Breast epithelium (tissue), 3 donors: ENCODE data around the gene ENPP6.

Experiments used
- POLR2A ChIP-seq: fragments of 450-650 bp; IDR thresholded peaks from one replicate; pipeline ENCODE4 v1.6.1; 2016; ENCODE audit warnings: antibody characterized with exemption, mild to moderate bottlenecking, moderate library complexity
- POLR2AphosphoS5 ChIP-seq, 3 donors: sonication (generic); formaldehyde crosslinking; IDR thresholded peaks; one replicate each; pipeline ENCODE4 v1.6.1; 2017; ENCODE audit warnings: antibody characterized with exemption in 3 of 3
- TF ChIP-seq, protein P1 (sequence below), 3 donors: fragments of 450-650 bp; IDR thresholded peaks; one replicate each; pipeline ENCODE4 v1.5.1; 2016 to 2017; ENCODE audit warnings: antibody characterized with exemption in 3 of 3, mild to moderate bottlenecking in 3 of 3, moderate library complexity in 3 of 3

DNA sequence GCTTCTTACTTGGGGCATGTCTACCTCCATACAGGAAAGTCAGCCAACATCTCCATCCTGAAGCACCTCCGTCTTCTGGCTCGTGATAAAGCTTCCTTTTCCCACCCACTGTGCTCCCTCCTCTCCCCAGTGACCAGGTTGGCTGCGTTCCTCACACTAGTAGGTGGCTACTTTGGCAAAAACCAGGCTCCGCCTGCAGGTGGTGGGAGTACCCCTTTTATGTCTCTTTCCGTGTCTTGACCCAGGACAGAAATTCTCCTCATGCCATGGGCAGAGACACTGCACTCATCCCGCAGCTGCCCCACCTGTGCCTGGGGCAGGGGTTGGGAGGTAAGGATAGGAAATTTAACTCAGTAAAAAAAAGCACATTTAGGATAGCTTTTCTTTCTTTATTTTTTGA, 50.9 kb downstream of the ENPP6 start:
- TF ChIP-seq, protein P1, sequence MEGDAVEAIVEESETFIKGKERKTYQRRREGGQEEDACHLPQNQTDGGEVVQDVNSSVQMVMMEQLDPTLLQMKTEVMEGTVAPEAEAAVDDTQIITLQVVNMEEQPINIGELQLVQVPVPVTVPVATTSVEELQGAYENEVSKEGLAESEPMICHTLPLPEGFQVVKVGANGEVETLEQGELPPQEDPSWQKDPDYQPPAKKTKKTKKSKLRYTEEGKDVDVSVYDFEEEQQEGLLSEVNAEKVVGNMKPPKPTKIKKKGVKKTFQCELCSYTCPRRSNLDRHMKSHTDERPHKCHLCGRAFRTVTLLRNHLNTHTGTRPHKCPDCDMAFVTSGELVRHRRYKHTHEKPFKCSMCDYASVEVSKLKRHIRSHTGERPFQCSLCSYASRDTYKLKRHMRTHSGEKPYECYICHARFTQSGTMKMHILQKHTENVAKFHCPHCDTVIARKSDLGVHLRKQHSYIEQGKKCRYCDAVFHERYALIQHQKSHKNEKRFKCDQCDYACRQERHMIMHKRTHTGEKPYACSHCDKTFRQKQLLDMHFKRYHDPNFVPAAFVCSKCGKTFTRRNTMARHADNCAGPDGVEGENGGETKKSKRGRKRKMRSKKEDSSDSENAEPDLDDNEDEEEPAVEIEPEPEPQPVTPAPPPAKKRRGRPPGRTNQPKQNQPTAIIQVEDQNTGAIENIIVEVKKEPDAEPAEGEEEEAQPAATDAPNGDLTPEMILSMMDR (IDR thresholded peaks at IDR 0.05), result no peak
- no peak for TF ChIP-seq POLR2A
- TF ChIP-seq POLR2AphosphoS5 (IDR thresholded peaks at IDR 0.05), result no peak
